HCT116 (cell line): Measurements from ENCODE around the gene ENPP3. TPM values are rescaled to one million over a fixed set of nuclear protein-coding genes. Genes with fewer than 3 reads are reported as not detected.

ENCODE experiments used
- ATAC-seq: fragments of 200-7000 bp; cut with Tn5 transposase; 2 replicates; pipeline ENCODE4 v1.9.1; 2020; ENCODE audit warnings: mild to moderate bottlenecking, moderate library complexity
- BruUV-seq: library from RNA; stranded (reverse); fragments of 400-500 nt; replicated peaks from 2 replicates; lab custom pipeline; 2021; lab: Mats Ljungman, UMichigan
- CTCF ChIA-PET: fragments of 300-600 bp; sonication (Branson Sonifier 250); formaldehyde crosslinking; loops from one replicate; lab custom pipeline; 2021; ENCODE audit warnings: antibody characterized with exemption; lab: Charles Lee
- POLR2A ChIA-PET: fragments of 300-600, 350-600 bp; sonication (Branson Sonifier 250); formaldehyde crosslinking; loops from one replicate; lab custom pipeline; 2021; ENCODE audit warnings: antibody characterized with exemption; lab: Charles Lee
- RAD21 ChIA-PET, 2 experiments: fragments of 300-600 bp; sonication (Branson Sonifier 250); formaldehyde crosslinking; loops; one replicate each; lab custom pipeline; 2023; ENCODE audit warnings: low total read pairs in 2 of 2; ENCODE audit not compliant: uncharacterized antibody in 2 of 2, unreplicated experiment in 2 of 2, low non-redundant PET in 1 of 2; lab: Charles Lee
- DNase-seq: peaks from one replicate; pipeline ENCODE4 v3.0.0-alpha.2; 2010; ENCODE audit warnings: low read depth, low spot score
- H2AFZ ChIP-seq: fragments of 200-600 bp; shearing (Covaris generic), sonication (generic); 2 replicates; pipeline ENCODE4 v1.6.1; 2017; ENCODE audit warnings: low read depth, mixed run types, mixed read lengths, antibody characterized with exemption, low read length; ENCODE audit not compliant: poor library complexity, severe bottlenecking
- H3K27ac ChIP-seq: 2 replicates; pipeline ENCODE4 v1.5.1; 2012; ENCODE audit warnings: low read depth, low read length
- H3K27me3 ChIP-seq: fragments of 200-600 bp; sonication (generic); 2 replicates; pipeline ENCODE4 v1.6.1; 2016; ENCODE audit warnings: mixed run types, low read length, mixed read lengths; ENCODE audit not compliant: insufficient read depth
- H3K36me3 ChIP-seq, 2 experiments: fragments of 200-500 bp in 1 of 2; fragments of 200-600 bp in 1 of 2; sonication (Bioruptor generic) in 1 of 2; sonication (generic) in 1 of 2; 2 replicates each; pipeline versions ENCODE4 v1.5.1 to v1.6.1; 2014 to 2016; ENCODE audit warnings: low read length in 2 of 2, inconsistent platforms in 1 of 2, mixed read lengths in 1 of 2, mixed run types in 1 of 2; ENCODE audit not compliant: insufficient read depth in 2 of 2, control insufficient read depth in 1 of 2
- H3K4me1 ChIP-seq, 2 experiments: fragments of 200-600 bp in 1 of 2; sonication (generic) in 1 of 2; 2 replicates each; pipeline versions ENCODE4 v1.5.1 to v1.6.1; 2012 to 2017; ENCODE audit warnings: low read length in 2 of 2, inconsistent platforms in 1 of 2, mild to moderate bottlenecking in 1 of 2, mixed read lengths in 1 of 2, mixed run types in 1 of 2, moderate library complexity in 1 of 2; ENCODE audit not compliant: insufficient read depth in 2 of 2, control insufficient read depth in 1 of 2
- H3K4me2 ChIP-seq: fragments of 200-600 bp; sonication (generic); 2 replicates; pipeline ENCODE4 v1.6.1; 2017; ENCODE audit warnings: mixed run types, low read length, mixed read lengths
- H3K4me3 ChIP-seq, 2 experiments: fragments of 200-600 bp in 1 of 2; sonication (generic) in 1 of 2; replicated peaks in 1 of 2; 2 replicates each; pipeline ENCODE4 v1.5.1; 2011 to 2016; ENCODE audit warnings: low read length in 2 of 2, control low read depth in 1 of 2, low read depth in 1 of 2, mild to moderate bottlenecking in 1 of 2, mixed read lengths in 1 of 2, mixed run types in 1 of 2
- H3K79me2 ChIP-seq: fragments of 200-600 bp; sonication (generic); 2 replicates; pipeline ENCODE4 v1.6.1; 2017; ENCODE audit warnings: mild to moderate bottlenecking, mixed run types, low read length, moderate library complexity, mixed read lengths; ENCODE audit not compliant: insufficient read depth
- H3K9ac ChIP-seq: fragments of 200-600 bp; sonication (generic); 2 replicates; pipeline ENCODE4 v1.6.1; 2016; ENCODE audit warnings: low read length, mixed read lengths
- H3K9me2 ChIP-seq: fragments of 200-600 bp; sonication (generic), shearing (Covaris generic); 2 replicates; pipeline ENCODE4 v1.6.1; 2017; ENCODE audit warnings: mixed run types, mild to moderate bottlenecking, moderate library complexity; ENCODE audit not compliant: insufficient read depth
- H3K9me3 ChIP-seq, 2 experiments: fragments of 200-500 bp in 1 of 2; fragments of 200-600 bp in 1 of 2; sonication (Bioruptor generic) in 1 of 2; sonication (generic) in 1 of 2; 2 replicates each; pipeline ENCODE4 v1.6.1; 2014 to 2017; ENCODE audit warnings: low read length in 2 of 2, mixed read lengths in 2 of 2, inconsistent platforms in 1 of 2, low read depth in 1 of 2, mild to moderate bottlenecking in 1 of 2, mixed run types in 1 of 2, moderate library complexity in 1 of 2; ENCODE audit not compliant: control insufficient read depth in 1 of 2, insufficient read depth in 1 of 2
- H4K20me1 ChIP-seq: fragments of 200-600 bp; sonication (generic), shearing (Covaris generic); 2 replicates; pipeline ENCODE4 v1.6.1; 2017; ENCODE audit warnings: mixed run types, mild to moderate bottlenecking, moderate library complexity; ENCODE audit not compliant: insufficient read depth
- CBX3 ChIP-seq: IDR thresholded peaks from 2 replicates; pipeline ENCODE4 v1.6.1; 2012; ENCODE audit warnings: low read depth
- EGR1 ChIP-seq: IDR thresholded peaks from 2 replicates; pipeline ENCODE4 v1.6.1; 2012; ENCODE audit warnings: low read depth
- EZH2phosphoT487 ChIP-seq: fragments of 200-600 bp; IDR thresholded peaks from 2 replicates; pipeline ENCODE4 v1.6.1; 2018; ENCODE audit warnings: antibody characterized with exemption, borderline replicate concordance
- POLR2A ChIP-seq: IDR thresholded peaks from 2 replicates; pipeline ENCODE4 v1.7.0; 2011; ENCODE audit warnings: borderline replicate concordance; ENCODE audit not compliant: insufficient read depth, insufficient read length; ENCODE audit errors: extremely low read depth
- POLR2AphosphoS5 ChIP-seq: IDR thresholded peaks from 2 replicates; pipeline ENCODE4 v1.6.1; 2011; ENCODE audit warnings: mild to moderate bottlenecking, low read depth, low read length, moderate library complexity
- RAD21 ChIP-seq: IDR thresholded peaks from 2 replicates; pipeline ENCODE4 v1.6.1; 2012; ENCODE audit warnings: low read depth, mild to moderate bottlenecking
- SIN3A ChIP-seq: IDR thresholded peaks from 2 replicates; pipeline ENCODE4 v1.6.1; 2012; ENCODE audit warnings: low read depth
- SP1 ChIP-seq: IDR thresholded peaks from 2 replicates; pipeline ENCODE4 v1.6.1; 2012; ENCODE audit warnings: low read depth
- SRF ChIP-seq: IDR thresholded peaks from 2 replicates; pipeline ENCODE4 v1.6.1; 2012; ENCODE audit warnings: low read depth
- TCF7L2 ChIP-seq: IDR thresholded peaks from 2 replicates; pipeline ENCODE4 v1.7.0; 2011; ENCODE audit warnings: borderline replicate concordance, inconsistent platforms; ENCODE audit not compliant: insufficient read depth, insufficient read length; ENCODE audit errors: extremely low read depth
- YY1 ChIP-seq: IDR thresholded peaks from 2 replicates; pipeline ENCODE4 v1.6.1; 2011; ENCODE audit warnings: low read length, low read depth, moderate library complexity, mild to moderate bottlenecking; ENCODE audit not compliant: insufficient replicate concordance; ENCODE audit errors: extremely low read depth
- ZBTB33 ChIP-seq: IDR thresholded peaks from 2 replicates; pipeline ENCODE4 v1.6.1; 2011; ENCODE audit warnings: mild to moderate bottlenecking, low read length, moderate library complexity; ENCODE audit not compliant: insufficient replicate concordance; ENCODE audit errors: extremely low read depth
- ZFX ChIP-seq: fragments of 450-650 bp; IDR thresholded peaks from 2 replicates; pipeline ENCODE4 v1.6.1; 2017
- ZNF274 ChIP-seq: fragments of 200-500 bp; sonication (Bioruptor generic); IDR thresholded peaks from 2 replicates; pipeline ENCODE4 v1.6.1; 2014; ENCODE audit warnings: mild to moderate bottlenecking, low read depth, low read length, inconsistent platforms
- intact Hi-C: fragments of 100-400 bp; cut with micrococcal nuclease; formaldehyde crosslinking; loops from 2 replicates; pipeline ENCODE4 v1.10.0; 2022
- total RNA-seq: library from RNA; stranded (reverse); gene quantifications from one replicate; pipeline ENCODE4 v1.2.1, GENCODE V29; 2021; ENCODE audit not compliant: unreplicated experiment
- TF ChIP-seq, protein P1 (sequence below): IDR thresholded peaks from 2 replicates; pipeline ENCODE4 v1.6.1; 2012
- TF ChIP-seq, protein P2 (sequence below): IDR thresholded peaks from 2 replicates; pipeline ENCODE4 v1.6.1; 2012

ENPP3 gene
- total RNA-seq, 1 experiment from 2014 or later = 0.15 TPM

DNA sequence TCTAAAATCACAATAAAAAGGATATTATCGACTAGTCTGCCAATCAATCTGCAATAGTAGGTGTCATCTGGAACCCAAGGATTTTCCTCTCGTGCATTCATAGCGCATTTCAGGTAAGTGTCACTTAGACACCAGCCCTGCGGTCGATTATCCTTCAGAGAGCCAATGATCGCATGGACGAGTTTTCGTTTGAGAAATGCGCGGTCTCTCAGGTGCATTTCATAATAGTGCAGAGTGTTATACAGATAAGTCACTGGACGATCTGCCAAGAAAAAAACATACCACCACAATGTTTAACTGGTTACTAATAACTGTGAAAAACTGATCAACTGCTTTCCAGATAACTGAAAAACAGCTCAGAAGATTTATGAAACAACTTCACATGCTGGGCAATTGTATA lies 43.0 kb upstream of the ENPP3 start:
- CTCF ChIA-PET = no interaction called here
- Histone ChIP-seq H3K27me3 (no peaks in the 10 kb centered on the region), H4K20me1 (no peaks in the 10 kb centered on the region), H3K9me2 (no peaks in the 10 kb centered on the region), H3K9ac (no peak overlapping the region), H3K4me1 (no peaks in the 10 kb centered on the region), H3K36me3 (peaks cover 16 to 32% of the 10 kb centered on the region in 2 experiments; a peak in 3 of 4 replicates), H3K4me2 (no peak overlapping the region), H3K79me2 (no peaks in the 10 kb centered on the region), H3K27ac (no peak overlapping the region), H2AFZ (no peak overlapping the region), H3K9me3 (no peaks in the 10 kb centered on the region)
- intact Hi-C loops = no loop called here
- RAD21 ChIA-PET = no interaction called here
- POLR2A ChIA-PET = no interaction called here
- ATAC-seq = no peak
- DNase-seq = no peak
- BruUV-seq = no TSS peak
- no peak for TF ChIP-seq CBX3
- no peak for TF ChIP-seq ZFX
- no peak for TF ChIP-seq TCF7L2
- TF ChIP-seq SP1 = no peak
- TF ChIP-seq, protein P1, sequence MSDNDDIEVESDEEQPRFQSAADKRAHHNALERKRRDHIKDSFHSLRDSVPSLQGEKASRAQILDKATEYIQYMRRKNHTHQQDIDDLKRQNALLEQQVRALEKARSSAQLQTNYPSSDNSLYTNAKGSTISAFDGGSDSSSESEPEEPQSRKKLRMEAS = no peak
- no peak for TF ChIP-seq POLR2AphosphoS5
- no peak for TF ChIP-seq RAD21
- TF ChIP-seq POLR2A = no peak
- TF ChIP-seq SRF = no peak
- TF ChIP-seq EGR1 = no peak
- TF ChIP-seq YY1 = no peak
- TF ChIP-seq SIN3A = no peak
- TF ChIP-seq, protein P2, sequence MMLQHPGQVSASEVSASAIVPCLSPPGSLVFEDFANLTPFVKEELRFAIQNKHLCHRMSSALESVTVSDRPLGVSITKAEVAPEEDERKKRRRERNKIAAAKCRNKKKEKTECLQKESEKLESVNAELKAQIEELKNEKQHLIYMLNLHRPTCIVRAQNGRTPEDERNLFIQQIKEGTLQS = no peak
- TF ChIP-seq ZNF274 = no peak
- no peak for TF ChIP-seq EZH2phosphoT487
- TF ChIP-seq ZBTB33 = no peak
- TF ChIP-seq, all 23 proteins: peak for 0
- H3K4me3 ChIP-seq = no peak overlapping the region
